ENCODE measurements around the gene PRRT2. TPM values are rescaled to one million over a fixed set of nuclear protein-coding genes. Genes with fewer than 3 reads are reported as not detected.

The PRRT2 gene
- total and polyA plus RNA-seq, 2 donors (not counting 3 experiments of a cell fraction or from before 2014, with no cell fraction given) = 3.3 TPM

DNA sequence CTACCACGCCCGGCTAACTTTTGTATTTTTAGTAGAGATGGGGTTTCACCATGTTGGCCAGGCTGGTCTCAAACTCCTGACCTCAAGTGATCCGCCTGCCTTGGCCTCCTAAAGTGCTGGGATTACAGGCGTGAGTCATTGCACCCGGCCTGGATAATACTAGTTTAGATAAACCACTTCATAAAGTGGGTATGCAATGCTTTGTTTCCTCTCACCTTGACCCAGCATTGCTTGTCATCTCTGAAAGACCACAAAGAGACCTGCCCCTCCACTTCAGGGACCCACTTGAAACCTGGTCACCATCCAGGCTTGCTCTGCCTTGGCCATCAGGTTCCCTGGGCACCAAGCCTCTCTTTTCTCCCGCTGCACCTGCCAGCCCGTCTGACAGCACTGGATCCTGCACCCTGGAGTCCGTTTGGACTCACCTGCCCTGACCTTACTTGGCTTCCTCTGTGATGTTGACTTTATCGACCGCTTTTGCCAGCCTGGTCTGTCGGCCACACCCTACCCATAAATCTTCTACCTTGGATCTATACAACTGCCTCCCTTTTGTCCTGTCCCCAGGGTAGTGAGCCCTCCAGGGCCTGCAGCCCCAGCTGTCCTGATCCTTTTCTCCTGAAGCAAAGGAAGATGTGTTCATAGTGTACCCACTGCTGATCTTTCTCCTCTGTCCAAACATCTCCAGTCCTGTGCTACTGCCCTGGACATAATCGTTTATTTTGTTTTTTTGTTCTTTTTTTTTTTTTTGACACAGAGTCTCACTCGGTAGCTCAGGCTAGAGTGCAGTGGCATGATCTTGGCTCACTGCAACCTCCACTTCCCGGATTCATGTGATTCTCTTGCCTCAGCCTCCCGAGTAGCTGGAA is 46.6 kb upstream of the PRRT2 start:
- H3K9ac ChIP-seq (replicated peaks; ENCODE audit: extremely low read depth, insufficient read depth, low read length) = no peak overlapping the region
- POLR2A ChIA-PET = no interaction called here
- dilution Hi-C loops (cut with MboI; ENCODE audit: extremely low pct_ligation_motif_present, low sequenced_read_pairs) = no loop called here
- CTCF ChIA-PET = interaction anchor here (0.8 to 4.0 kb wide), 3 partner anchors 19 to 65 kb away, joined by 4 to 26 read pairs (median 4); partner anchors contain the start of gene KIF22
- H3K4me3 ChIP-seq (replicated peaks in 1 of 3; ENCODE audit: insufficient read depth in 1 of 3, low read depth in 1 of 3, low read length in 3 of 3) = no peak overlapping the region
- H4K20me1 ChIP-seq (replicated peaks; ENCODE audit: control insufficient read depth, extremely low read depth, insufficient read depth, low read length) = no peaks in the 10 kb centered on the region
- H3K27me3 ChIP-seq (ENCODE audit: control insufficient read depth in 2 of 2, insufficient read depth in 2 of 2, low read length in 2 of 2) = no peaks in the 10 kb centered on the region
- no peak overlapping the region for H3K4me2 ChIP-seq (ENCODE audit: insufficient read depth, low read length)
- no peaks in the 10 kb centered on the region for H3K4me1 ChIP-seq (ENCODE audit: control insufficient read depth, extremely low read depth, insufficient read depth, low read length)
- TF ChIP-seq FOS (IDR thresholded peaks at IDR 0.05; ENCODE audit: borderline replicate concordance, insufficient read depth, low read length) (no peak), MYC (IDR thresholded peaks at IDR 0.05; ENCODE audit: low read depth, low read length) (no peak), POLR2AphosphoS5 (IDR thresholded peaks at IDR 0.05; ENCODE audit: insufficient read depth, low read depth, low read length) (no peak), POLR2A (IDR thresholded peaks at IDR 0.05; ENCODE audit: low read depth, low read length) (no peak), JUN (IDR thresholded peaks at IDR 0.05; ENCODE audit: borderline replicate concordance, insufficient read depth, insufficient read length, low read depth) (no peak), GATA2 (IDR thresholded peaks at IDR 0.05; ENCODE audit: insufficient read depth, insufficient read length, low read depth, low read length) (no peak), EZH2 (IDR thresholded peaks at IDR 0.05; ENCODE audit: borderline replicate concordance, low read depth, low read length, severe bottlenecking) (no peak)
- TF ChIP-seq, protein P1, sequence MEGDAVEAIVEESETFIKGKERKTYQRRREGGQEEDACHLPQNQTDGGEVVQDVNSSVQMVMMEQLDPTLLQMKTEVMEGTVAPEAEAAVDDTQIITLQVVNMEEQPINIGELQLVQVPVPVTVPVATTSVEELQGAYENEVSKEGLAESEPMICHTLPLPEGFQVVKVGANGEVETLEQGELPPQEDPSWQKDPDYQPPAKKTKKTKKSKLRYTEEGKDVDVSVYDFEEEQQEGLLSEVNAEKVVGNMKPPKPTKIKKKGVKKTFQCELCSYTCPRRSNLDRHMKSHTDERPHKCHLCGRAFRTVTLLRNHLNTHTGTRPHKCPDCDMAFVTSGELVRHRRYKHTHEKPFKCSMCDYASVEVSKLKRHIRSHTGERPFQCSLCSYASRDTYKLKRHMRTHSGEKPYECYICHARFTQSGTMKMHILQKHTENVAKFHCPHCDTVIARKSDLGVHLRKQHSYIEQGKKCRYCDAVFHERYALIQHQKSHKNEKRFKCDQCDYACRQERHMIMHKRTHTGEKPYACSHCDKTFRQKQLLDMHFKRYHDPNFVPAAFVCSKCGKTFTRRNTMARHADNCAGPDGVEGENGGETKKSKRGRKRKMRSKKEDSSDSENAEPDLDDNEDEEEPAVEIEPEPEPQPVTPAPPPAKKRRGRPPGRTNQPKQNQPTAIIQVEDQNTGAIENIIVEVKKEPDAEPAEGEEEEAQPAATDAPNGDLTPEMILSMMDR (IDR thresholded peaks at IDR 0.05; ENCODE audit: extremely low read depth in 1 of 2, insufficient read depth in 1 of 2, low read depth in 1 of 2, low read length in 2 of 2) = no peak
- TF ChIP-seq, protein P2, sequence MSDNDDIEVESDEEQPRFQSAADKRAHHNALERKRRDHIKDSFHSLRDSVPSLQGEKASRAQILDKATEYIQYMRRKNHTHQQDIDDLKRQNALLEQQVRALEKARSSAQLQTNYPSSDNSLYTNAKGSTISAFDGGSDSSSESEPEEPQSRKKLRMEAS (IDR thresholded peaks at IDR 0.05; ENCODE audit: insufficient read depth, insufficient read length) = no peak
- no TSS peak for BruUV-seq (replicated peaks)
- H3K36me3 ChIP-seq (ENCODE audit: control insufficient read depth in 2 of 2, extremely low read depth in 1 of 2, insufficient read depth in 2 of 2, low read length in 2 of 2) = no peaks in the 10 kb centered on the region
- H3K9me1 ChIP-seq (replicated peaks; ENCODE audit: control insufficient read depth, extremely low read depth, insufficient read depth, low read length) = no peaks in the 10 kb centered on the region
- no peak overlapping the region for H2AFZ ChIP-seq (ENCODE audit: low read depth, low read length)
- FAIRE-seq = no peak
- no peaks in the 10 kb centered on the region for H3K79me2 ChIP-seq (ENCODE audit: control insufficient read depth, insufficient read depth, low read length)
- no peaks in the 10 kb centered on the region for H3K9me3 ChIP-seq (replicated peaks; ENCODE audit: control insufficient read depth, insufficient read depth, low read length)
- intact Hi-C loops (cut with micrococcal nuclease) = no loop called here
- H3K27ac ChIP-seq (ENCODE audit: insufficient read depth, low read depth, low read length) = no peak overlapping the region
- DNase-seq (ENCODE audit: low read depth, low spot score) = no peak

Measured in endothelial cell of umbilical vein (primary cell).